ENCODE measurements around the gene STARD6.
"Not testable (repeated sequence)": the region's sequence is repeated elsewhere in the genome, so short reads cannot be mapped to it uniquely, and the experiment has no call there.

STARD6 gene

DNA sequence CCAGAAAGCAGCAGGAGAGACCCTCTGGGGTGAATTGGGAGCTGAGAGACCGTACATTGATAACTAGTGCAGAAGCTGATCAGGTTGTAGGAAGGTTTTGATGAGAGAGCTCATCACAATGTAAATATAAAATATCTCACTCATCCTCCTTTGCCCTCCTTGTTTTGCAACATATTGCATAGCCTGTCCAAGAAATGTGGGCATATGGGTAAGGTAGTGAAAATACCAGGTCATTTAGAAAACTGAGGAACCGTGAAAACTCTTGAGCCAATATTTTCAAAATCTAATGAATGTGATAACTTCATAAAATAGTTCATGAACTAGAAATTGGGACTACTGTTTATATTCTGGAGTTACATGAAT lies 31.5 kb upstream of the STARD6 start:
- Histone ChIP-seq H3K79me2 (ENCODE audit: insufficient read depth, low read length) (no peaks in the 10 kb centered on the region), H4K20me1 (ENCODE audit: insufficient read depth, low read length) (no peaks in the 10 kb centered on the region), H3K4me1 (ENCODE audit: insufficient read depth, low read length, severe bottlenecking) (peaks cover 11% of the 10 kb centered on the region), H3K9me2 (ENCODE audit: low read depth, low read length) (no peaks in the 10 kb centered on the region), H2AFZ (ENCODE audit: low read length) (no peak overlapping the region), H3K4me2 (ENCODE audit: low read length) (no peak overlapping the region), H3K36me3 (ENCODE audit: insufficient read depth, low read length) (no peaks in the 10 kb centered on the region), H3K9ac (ENCODE audit: low read length) (no peak overlapping the region), H3K9me3 (ENCODE audit: low read length) (no peaks in the 10 kb centered on the region), H3F3A (ENCODE audit: insufficient read depth, low read length) (no peaks in the 10 kb centered on the region), H3K27me3 (ENCODE audit: insufficient read depth, low read length) (no peaks in the 10 kb centered on the region), H3K27ac (ENCODE audit: low read depth, low read length, poor library complexity, severe bottlenecking) (no peak overlapping the region), H3K4me3 (ENCODE audit: low read depth, low read length, poor library complexity, severe bottlenecking) (no peak overlapping the region)
- TF ChIP-seq, protein P1, sequence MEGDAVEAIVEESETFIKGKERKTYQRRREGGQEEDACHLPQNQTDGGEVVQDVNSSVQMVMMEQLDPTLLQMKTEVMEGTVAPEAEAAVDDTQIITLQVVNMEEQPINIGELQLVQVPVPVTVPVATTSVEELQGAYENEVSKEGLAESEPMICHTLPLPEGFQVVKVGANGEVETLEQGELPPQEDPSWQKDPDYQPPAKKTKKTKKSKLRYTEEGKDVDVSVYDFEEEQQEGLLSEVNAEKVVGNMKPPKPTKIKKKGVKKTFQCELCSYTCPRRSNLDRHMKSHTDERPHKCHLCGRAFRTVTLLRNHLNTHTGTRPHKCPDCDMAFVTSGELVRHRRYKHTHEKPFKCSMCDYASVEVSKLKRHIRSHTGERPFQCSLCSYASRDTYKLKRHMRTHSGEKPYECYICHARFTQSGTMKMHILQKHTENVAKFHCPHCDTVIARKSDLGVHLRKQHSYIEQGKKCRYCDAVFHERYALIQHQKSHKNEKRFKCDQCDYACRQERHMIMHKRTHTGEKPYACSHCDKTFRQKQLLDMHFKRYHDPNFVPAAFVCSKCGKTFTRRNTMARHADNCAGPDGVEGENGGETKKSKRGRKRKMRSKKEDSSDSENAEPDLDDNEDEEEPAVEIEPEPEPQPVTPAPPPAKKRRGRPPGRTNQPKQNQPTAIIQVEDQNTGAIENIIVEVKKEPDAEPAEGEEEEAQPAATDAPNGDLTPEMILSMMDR (IDR thresholded peaks at IDR 0.05; ENCODE audit: low read length), result no peak
- no peak for TF ChIP-seq EZH2 (IDR thresholded peaks at IDR 0.05; ENCODE audit: borderline replicate concordance, low read length)

DNA sequence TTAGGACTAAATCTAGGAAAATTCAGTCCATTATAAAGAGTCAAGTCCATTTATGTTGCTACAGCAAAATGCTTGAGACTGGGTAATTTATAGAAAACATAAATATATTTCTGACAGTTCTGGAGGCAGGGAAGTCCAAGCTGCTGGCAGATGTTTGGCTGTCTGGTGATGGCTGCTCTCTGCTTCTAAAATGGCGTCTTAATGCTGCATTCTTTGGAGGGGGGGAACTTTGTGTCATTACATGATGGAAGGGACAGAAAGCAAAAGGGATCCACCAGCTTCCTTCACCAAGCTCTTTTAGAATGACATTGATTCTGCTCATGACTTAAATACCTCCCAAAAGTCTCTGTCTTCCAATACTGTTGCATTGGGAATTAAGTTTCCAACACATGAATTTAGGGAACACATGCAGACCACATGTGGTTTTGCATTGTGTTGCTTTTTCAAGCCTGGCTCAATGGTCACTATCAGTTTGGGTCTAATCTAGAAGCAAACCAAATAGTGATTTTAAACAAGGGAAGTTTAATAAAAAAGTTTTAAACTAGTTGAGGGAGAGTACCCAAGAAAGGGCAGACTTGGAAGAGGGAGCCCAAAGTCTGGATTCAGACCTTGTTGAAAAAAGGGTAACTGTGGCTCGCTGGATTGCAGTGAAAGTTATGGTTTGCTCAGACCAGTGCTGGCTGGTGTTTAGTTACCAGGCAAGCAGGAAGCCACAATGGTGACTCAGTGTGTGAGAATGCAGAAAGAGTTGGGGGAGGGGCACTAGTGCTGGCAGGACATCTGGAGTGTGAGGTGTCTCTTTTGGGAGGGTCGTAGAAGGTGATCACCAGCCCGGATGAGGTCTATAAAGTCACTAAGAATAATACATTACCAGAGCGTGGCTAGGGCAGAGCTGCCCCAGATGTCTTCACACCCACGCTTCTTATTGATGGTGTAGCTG lies 30.8 kb upstream of the STARD6 start:
- no peaks in the 10 kb centered on the region for H4K20me1 ChIP-seq (ENCODE audit: insufficient read depth, low read length)
- no peak overlapping the region for H3K9ac ChIP-seq (ENCODE audit: low read length)
- H3K79me2 ChIP-seq (ENCODE audit: insufficient read depth, low read length), result no peaks in the 10 kb centered on the region
- H3K4me1 ChIP-seq (ENCODE audit: insufficient read depth, low read length, severe bottlenecking), result peaks cover 11% of the 10 kb centered on the region
- H3K27ac ChIP-seq (ENCODE audit: low read depth, low read length, poor library complexity, severe bottlenecking), result no peak overlapping the region
- no peak overlapping the region for H2AFZ ChIP-seq (ENCODE audit: low read length)
- no peaks in the 10 kb centered on the region for H3K27me3 ChIP-seq (ENCODE audit: insufficient read depth, low read length)
- no peaks in the 10 kb centered on the region for H3K9me3 ChIP-seq (ENCODE audit: low read length)
- H3F3A ChIP-seq (ENCODE audit: insufficient read depth, low read length), result no peaks in the 10 kb centered on the region
- no peak for TF ChIP-seq EZH2 (IDR thresholded peaks at IDR 0.05; ENCODE audit: borderline replicate concordance, low read length)
- TF ChIP-seq, protein P1 (IDR thresholded peaks at IDR 0.05; ENCODE audit: low read length), result no peak
- H3K4me2 ChIP-seq (ENCODE audit: low read length), result peak overlapping the region; percentile 7; the same call in 1 of the 2 replicates
- H3K9me2 ChIP-seq (ENCODE audit: low read depth, low read length), result no peaks in the 10 kb centered on the region
- no peaks in the 10 kb centered on the region for H3K36me3 ChIP-seq (ENCODE audit: insufficient read depth, low read length)
- no peak overlapping the region for H3K4me3 ChIP-seq (ENCODE audit: low read depth, low read length, poor library complexity, severe bottlenecking)

DNA sequence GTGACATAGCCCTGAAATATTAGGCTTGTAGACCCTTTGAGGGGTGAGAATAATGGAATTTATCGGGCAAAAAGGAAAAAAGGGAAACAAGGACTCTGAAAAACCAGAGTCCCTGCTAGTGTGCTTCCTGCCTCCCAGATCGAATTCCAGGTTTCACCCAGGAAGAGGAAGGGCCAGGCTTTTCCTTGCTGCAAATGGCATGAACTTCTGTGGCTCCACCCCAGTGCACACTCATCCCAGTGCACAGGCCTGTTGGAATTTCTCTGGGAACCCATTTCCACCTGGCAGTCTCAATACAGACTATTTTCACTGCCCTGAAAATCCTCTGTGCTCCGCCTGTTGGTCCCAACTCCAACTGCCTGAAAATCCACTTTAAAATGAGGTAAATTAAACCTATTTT lies 30.0 kb upstream of the STARD6 start:
- no peaks in the 10 kb centered on the region for H3F3A ChIP-seq (ENCODE audit: insufficient read depth, low read length)
- H3K36me3 ChIP-seq (ENCODE audit: insufficient read depth, low read length), result no peaks in the 10 kb centered on the region
- peaks cover 11% of the 10 kb centered on the region for H3K4me1 ChIP-seq (ENCODE audit: insufficient read depth, low read length, severe bottlenecking)
- H3K27ac ChIP-seq (ENCODE audit: low read depth, low read length, poor library complexity, severe bottlenecking), result no peak overlapping the region
- no peaks in the 10 kb centered on the region for H3K79me2 ChIP-seq (ENCODE audit: insufficient read depth, low read length)
- no peak overlapping the region for H3K4me3 ChIP-seq (ENCODE audit: low read depth, low read length, poor library complexity, severe bottlenecking)
- H2AFZ ChIP-seq (ENCODE audit: low read length), result no peak overlapping the region
- no peaks in the 10 kb centered on the region for H3K9me3 ChIP-seq (ENCODE audit: low read length)
- no peak overlapping the region for H3K9ac ChIP-seq (ENCODE audit: low read length)
- no peaks in the 10 kb centered on the region for H3K27me3 ChIP-seq (ENCODE audit: insufficient read depth, low read length)
- H3K9me2 ChIP-seq (ENCODE audit: low read depth, low read length), result no peaks in the 10 kb centered on the region
- H4K20me1 ChIP-seq (ENCODE audit: insufficient read depth, low read length), result no peaks in the 10 kb centered on the region
- no peak overlapping the region for H3K4me2 ChIP-seq (ENCODE audit: low read length)
- no peak for TF ChIP-seq EZH2 (IDR thresholded peaks at IDR 0.05; ENCODE audit: borderline replicate concordance, low read length)
- TF ChIP-seq, protein P1 (IDR thresholded peaks at IDR 0.05; ENCODE audit: low read length), result no peak

DNA sequence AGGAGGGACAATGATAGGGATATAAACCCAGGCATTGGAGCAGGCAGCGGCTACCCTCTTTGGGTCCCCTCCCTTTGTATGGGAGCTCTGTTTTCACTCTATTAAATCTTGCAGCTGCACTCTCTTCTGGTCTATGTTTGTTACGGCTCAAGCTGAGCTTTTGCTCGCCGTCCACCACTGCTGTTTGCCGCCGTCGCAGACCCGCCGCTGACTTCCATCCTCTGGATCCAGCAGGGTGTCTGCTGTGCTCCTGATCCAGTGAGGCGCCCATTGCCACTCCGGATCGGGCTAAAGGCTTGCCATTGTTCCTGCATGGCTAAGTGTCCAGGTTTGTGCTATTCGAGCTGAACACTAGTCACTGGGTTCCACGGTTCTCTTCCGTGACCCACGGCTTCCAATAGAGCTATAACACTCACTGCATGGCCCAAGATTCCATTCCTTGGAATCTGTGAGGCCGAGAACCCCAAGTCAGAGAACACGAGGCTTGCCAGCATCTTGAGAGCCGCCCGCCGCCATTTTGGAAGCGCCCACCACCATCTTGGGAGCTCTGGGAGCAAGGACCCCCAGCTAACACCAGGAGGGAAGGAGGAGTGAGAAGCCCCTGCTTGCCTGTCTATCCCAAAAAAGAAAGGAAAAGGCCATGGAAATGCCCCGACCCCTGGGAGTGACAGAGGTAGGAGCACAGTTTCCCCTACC lies 29.3 kb upstream of the STARD6 start:
- H2AFZ ChIP-seq (ENCODE audit: low read length); H3K79me2 ChIP-seq (ENCODE audit: insufficient read depth, low read length); H3K27me3 ChIP-seq (ENCODE audit: insufficient read depth, low read length); H4K20me1 ChIP-seq (ENCODE audit: insufficient read depth, low read length); H3K9ac ChIP-seq (ENCODE audit: low read length); H3K9me2 ChIP-seq (ENCODE audit: low read depth, low read length); H3K36me3 ChIP-seq (ENCODE audit: insufficient read depth, low read length); H3K9me3 ChIP-seq (ENCODE audit: low read length); H3F3A ChIP-seq (ENCODE audit: insufficient read depth, low read length); H3K4me2 ChIP-seq (ENCODE audit: low read length); H3K4me3 ChIP-seq (ENCODE audit: low read depth, low read length, poor library complexity, severe bottlenecking); H3K27ac ChIP-seq (ENCODE audit: low read depth, low read length, poor library complexity, severe bottlenecking): not testable (repeated sequence)
- H3K4me1 ChIP-seq (ENCODE audit: insufficient read depth, low read length, severe bottlenecking), result peaks cover 11% of the 10 kb centered on the region

All from OCI-LY1 (cell line).